ENCODE results near the gene MYL5.
"Not testable (repeated sequence)": the region's sequence is repeated elsewhere in the genome, so short reads cannot be mapped to it uniquely, and the experiment has no call there.

Gene MYL5

DNA sequence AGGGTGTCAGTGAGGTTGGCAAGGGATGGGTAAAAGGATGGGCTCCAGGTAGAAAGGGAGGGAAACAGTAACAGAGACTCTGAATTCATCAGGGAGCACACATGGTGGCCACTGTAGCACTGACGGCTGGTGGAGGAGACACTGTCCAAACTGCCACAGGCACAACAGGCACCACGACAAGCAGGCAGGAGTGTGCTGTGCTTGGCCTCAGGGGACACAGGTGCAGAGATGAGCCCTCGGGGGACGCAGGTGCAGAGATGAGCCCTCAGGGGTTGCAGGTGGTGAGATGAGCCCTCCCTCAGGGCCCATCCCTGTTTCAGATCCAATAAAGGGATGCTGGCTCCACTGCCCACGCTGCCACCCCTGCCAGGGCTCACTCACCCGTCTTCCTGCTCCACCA, 41.4 kb upstream of the MYL5 start:
- TF ChIP-seq, protein P1, sequence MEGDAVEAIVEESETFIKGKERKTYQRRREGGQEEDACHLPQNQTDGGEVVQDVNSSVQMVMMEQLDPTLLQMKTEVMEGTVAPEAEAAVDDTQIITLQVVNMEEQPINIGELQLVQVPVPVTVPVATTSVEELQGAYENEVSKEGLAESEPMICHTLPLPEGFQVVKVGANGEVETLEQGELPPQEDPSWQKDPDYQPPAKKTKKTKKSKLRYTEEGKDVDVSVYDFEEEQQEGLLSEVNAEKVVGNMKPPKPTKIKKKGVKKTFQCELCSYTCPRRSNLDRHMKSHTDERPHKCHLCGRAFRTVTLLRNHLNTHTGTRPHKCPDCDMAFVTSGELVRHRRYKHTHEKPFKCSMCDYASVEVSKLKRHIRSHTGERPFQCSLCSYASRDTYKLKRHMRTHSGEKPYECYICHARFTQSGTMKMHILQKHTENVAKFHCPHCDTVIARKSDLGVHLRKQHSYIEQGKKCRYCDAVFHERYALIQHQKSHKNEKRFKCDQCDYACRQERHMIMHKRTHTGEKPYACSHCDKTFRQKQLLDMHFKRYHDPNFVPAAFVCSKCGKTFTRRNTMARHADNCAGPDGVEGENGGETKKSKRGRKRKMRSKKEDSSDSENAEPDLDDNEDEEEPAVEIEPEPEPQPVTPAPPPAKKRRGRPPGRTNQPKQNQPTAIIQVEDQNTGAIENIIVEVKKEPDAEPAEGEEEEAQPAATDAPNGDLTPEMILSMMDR (IDR thresholded peaks at IDR 0.05; ENCODE audit: borderline replicate concordance, insufficient read depth, low read depth, low read length): no peak
- H3K4me3 ChIP-seq (ENCODE audit: low read depth, low read length): no peak overlapping the region

GRCh38 chr4:633406-633805, 40.9 kb upstream of the MYL5 start:
- H3K4me3 ChIP-seq (ENCODE audit: low read depth, low read length): no peak overlapping the region
- TF ChIP-seq, protein P1 (IDR thresholded peaks at IDR 0.05; ENCODE audit: borderline replicate concordance, insufficient read depth, low read depth, low read length): no peak

- H3K4me3 ChIP-seq (ENCODE audit: low read depth, low read length): no peak overlapping the region
- TF ChIP-seq, protein P1 (IDR thresholded peaks at IDR 0.05; ENCODE audit: borderline replicate concordance, insufficient read depth, low read depth, low read length): no peak
These were observed 40.3 kb upstream of the MYL5 start for GRCh38 chr4:633976-634598.

DNA sequence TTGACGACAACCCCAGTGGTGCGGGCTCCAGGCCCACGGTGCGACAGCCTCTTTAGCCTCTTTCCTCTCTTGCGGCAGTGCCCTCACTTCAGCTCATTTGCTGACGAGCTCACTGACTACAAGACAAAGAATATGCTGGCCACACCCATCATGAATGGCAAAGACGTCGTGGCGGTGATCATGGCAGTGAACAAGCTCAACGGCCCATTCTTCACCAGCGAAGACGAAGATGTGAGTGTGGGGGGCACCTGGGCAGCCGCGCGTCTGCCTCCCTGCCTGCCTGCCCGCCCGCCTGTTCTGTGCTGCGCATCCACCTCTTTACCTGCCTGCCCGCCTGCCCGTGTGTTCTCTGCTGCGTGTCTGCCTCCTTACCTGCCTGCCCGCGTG, 39.8 kb upstream of the MYL5 start:
- no peak overlapping the region for H3K4me3 ChIP-seq (ENCODE audit: low read depth, low read length)
- TF ChIP-seq, protein P1 (IDR thresholded peaks at IDR 0.05; ENCODE audit: borderline replicate concordance, insufficient read depth, low read depth, low read length): no peak

DNA sequence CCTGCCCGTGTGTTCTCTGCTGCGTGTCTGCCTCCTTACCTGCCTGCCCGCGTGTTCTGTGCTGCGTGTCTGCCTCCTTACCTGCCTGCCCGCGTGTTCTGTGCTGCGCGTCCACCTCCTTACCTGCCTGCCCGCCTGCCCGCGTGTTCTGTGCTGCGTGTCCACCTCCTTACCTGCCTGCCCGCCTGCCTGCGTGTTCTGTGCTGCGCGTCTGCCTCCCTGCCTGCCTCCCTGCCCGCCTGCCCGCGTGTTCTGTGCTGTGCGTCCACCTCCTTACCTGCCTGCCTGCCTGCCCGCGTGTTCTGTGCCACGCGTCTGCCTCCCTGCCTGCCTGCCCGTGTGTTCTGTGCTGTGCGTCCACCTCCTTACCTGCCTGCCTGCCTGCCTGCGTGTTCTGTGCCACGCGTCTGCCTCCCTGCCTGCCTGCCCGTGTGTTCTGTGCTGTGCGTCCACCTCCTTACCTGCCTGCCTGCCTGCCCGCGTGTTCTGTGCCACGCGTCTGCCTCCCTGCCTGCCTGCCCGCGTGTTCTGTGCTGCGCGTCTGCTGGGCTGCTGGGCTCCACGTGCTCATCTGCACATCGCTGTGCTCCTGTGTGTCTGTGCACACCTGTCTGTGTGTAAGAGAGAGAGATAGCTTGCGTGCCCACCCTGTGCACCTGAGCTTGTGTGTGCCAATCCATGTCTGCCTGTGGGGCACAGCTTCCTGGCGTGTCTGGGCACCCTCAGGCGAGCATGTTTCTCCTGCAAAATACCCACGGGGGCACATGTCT, 39.1 kb upstream of the MYL5 start:
- not testable (repeated sequence) for H3K4me3 ChIP-seq (ENCODE audit: low read depth, low read length)

- TF ChIP-seq, protein P1 (IDR thresholded peaks at IDR 0.05; ENCODE audit: borderline replicate concordance, insufficient read depth, low read depth, low read length): no peak
- no peak overlapping the region for H3K4me3 ChIP-seq (ENCODE audit: low read depth, low read length)
These were observed 38.3 kb upstream of the MYL5 start for GRCh38 chr4:635851-636627.

DNA sequence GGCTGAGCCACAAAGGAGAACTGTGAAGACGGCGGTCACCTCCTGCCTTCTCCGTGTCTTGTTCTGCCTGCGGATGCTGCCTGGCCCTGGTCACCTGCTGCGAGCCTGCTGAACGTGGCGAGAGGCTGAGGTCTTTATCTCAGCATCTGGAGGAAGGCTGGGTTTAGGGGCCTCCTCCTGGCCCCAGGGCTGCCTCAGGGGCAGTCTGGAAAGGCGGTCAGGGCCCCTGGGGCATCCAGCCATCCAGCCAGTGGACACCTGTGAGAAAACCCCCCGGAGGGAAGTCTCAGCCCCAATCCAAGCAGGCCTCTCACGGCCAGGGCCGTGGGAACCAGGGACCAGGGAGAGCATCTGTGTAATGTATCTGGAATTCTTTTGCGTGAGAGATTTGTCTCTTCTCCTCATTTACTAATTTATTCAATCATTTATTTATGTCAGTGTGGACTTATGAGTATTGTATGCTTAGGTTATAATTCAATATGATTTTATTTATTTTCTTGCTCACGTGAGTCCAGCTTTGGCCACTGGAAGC, 37.6 kb upstream of the MYL5 start:
- no peak overlapping the region for H3K4me3 ChIP-seq (ENCODE audit: low read depth, low read length)
- TF ChIP-seq, protein P1 (IDR thresholded peaks at IDR 0.05; ENCODE audit: borderline replicate concordance, insufficient read depth, low read depth, low read length): no peak
